Subcutaneous abdominal adipose tissue (tissue), 5 donors: ENCODE results near the gene MRPL46.

Experiments
- H3K27ac ChIP-seq: one replicate; pipeline ENCODE4 v1.7.0; 2013; ENCODE audit warnings: low read depth, mild to moderate bottlenecking, inconsistent platforms, low read length, moderate library complexity
- H3K27me3 ChIP-seq, 5 donors: one replicate each; pipeline ENCODE4 v1.7.0; 2013; ENCODE audit warnings: low read length in 5 of 5, inconsistent platforms in 1 of 5; ENCODE audit not compliant: control insufficient read depth in 5 of 5, insufficient read depth in 4 of 5
- H3K36me3 ChIP-seq, 5 donors: one replicate each; pipeline ENCODE4 v1.7.0; 2013; ENCODE audit warnings: low read length in 5 of 5; ENCODE audit not compliant: control insufficient read depth in 5 of 5, insufficient read depth in 5 of 5
- H3K4me1 ChIP-seq, 5 donors: one replicate each; pipeline ENCODE4 v1.7.0; 2013; ENCODE audit warnings: low read length in 5 of 5, mild to moderate bottlenecking in 3 of 5, moderate library complexity in 1 of 5; ENCODE audit not compliant: control insufficient read depth in 5 of 5, insufficient read depth in 5 of 5
- H3K4me3 ChIP-seq, 5 donors: one replicate each; pipeline ENCODE4 v1.7.0; 2013; ENCODE audit warnings: low read length in 5 of 5, low read depth in 1 of 5
- H3K9ac ChIP-seq, 5 donors: one replicate each; pipeline ENCODE4 v1.7.0; 2013; ENCODE audit warnings: low read length in 5 of 5, mild to moderate bottlenecking in 4 of 5, moderate library complexity in 3 of 5
- H3K9me3 ChIP-seq, 5 donors: one replicate each; pipeline ENCODE4 v1.7.0; 2013; ENCODE audit warnings: low read length in 5 of 5; ENCODE audit not compliant: control insufficient read depth in 5 of 5
- donor health status: healthy.
- donor health status: healthy.
- donor health status: healthy.
- donor health status: healthy.
- donor health status: healthy.

Gene MRPL46

DNA sequence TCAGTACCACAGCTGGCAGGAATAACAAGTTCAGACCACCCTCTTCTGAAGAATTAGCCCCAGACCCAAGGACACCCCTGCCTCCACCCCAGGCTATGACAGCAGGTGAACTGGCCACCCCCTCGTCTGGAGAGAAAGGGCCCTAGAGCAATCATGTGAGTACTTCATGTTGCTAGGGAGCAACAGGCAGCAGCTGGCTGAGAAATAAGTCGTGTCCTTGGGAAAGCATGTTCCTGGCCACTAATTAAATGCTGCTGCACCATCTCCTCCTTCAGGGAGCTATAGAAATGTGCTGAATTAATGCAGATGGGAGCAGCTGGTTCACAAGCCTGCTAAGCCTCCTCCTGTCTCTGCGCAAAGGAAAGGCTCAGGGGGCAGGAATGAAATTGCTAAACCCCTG is 31.8 kb upstream of the MRPL46 start:
- no peak overlapping the region for H3K9ac ChIP-seq
- peaks cover 0 to 42% (median 25%) of the 10 kb centered on the region in 5 donors for H3K36me3 ChIP-seq
- H3K4me3 ChIP-seq = no peak overlapping the region
- no peaks in the 10 kb centered on the region for H3K4me1 ChIP-seq
- no peaks in the 10 kb centered on the region for H3K9me3 ChIP-seq
- no peak overlapping the region for H3K27ac ChIP-seq
- H3K27me3 ChIP-seq = no peaks in the 10 kb centered on the region

GRCh38 chr15:88497109-88497765 is 30.0 kb upstream of the MRPL46 start:
- Histone ChIP-seq H3K9ac (no peak overlapping the region), H3K4me1 (no peaks in the 10 kb centered on the region), H3K36me3 (peaks cover 0 to 36% (median 18%) of the 10 kb centered on the region in 5 donors), H3K9me3 (no peaks in the 10 kb centered on the region), H3K27me3 (no peaks in the 10 kb centered on the region), H3K4me3 (no peak overlapping the region), H3K27ac (no peak overlapping the region)

DNA sequence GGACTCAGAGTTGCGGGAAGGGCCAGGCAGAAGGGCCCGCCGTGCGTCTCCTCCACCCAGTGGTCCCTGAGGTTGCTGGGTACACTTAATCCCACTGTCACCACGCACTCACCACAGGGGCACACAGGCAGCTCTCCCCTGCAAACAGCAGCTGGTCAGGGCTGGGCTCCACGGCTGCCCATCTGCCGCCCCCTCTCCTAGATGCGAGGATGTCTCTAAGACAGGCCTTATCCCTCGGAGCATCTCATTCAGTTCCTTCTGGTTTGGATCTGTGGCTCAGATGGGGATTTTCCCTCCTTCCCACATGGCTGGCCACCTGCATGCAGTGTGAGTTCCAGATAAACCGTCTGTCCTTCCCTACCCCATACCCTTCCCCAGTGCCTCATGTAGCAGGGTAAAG is 26.7 kb upstream of the MRPL46 start:
- Histone ChIP-seq H3K4me1 (no peaks in the 10 kb centered on the region), H3K27ac (no peak overlapping the region), H3K4me3 (no peak overlapping the region), H3K36me3 (peaks cover 0 to 31% (median 16%) of the 10 kb centered on the region in 5 donors), H3K9me3 (no peaks in the 10 kb centered on the region), H3K27me3 (no peaks in the 10 kb centered on the region), H3K9ac (no peak overlapping the region)

DNA sequence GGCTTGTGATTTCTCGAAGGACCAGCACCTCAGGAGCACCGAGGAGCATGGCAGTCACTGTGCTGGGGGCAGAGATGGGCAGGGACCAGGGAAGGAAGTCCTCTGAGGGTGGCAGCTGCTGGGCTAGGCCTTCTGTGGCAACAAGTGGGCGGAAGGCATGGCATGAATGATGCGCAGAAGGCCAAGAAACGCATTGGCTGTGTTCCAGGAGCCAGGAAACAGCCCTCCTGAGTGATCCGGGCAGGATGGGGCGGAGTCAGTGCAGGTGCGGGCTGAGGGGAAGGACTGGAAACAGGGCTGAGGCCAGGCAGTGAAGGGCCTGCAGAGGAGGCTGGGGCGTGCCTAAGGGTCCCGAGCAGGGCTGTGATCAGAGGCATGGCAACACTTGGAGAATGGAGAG is 24.0 kb upstream of the MRPL46 start:
- no peaks in the 10 kb centered on the region for H3K27me3 ChIP-seq

GRCh38 chr15:88490036-88490435 is 22.8 kb upstream of the MRPL46 start:
- H3K9me3 ChIP-seq = no peaks in the 10 kb centered on the region
- H3K4me1 ChIP-seq = no peaks in the 10 kb centered on the region
- no peak overlapping the region for H3K9ac ChIP-seq
- H3K27me3 ChIP-seq = no peaks in the 10 kb centered on the region
- no peak overlapping the region for H3K4me3 ChIP-seq
- H3K27ac ChIP-seq = no peak overlapping the region
- peaks cover 0 to 9% (median 5%) of the 10 kb centered on the region in 5 donors for H3K36me3 ChIP-seq

More for the DNA sequence above, 24.0 kb upstream of the MRPL46 start:
- no peak overlapping the region for H3K27ac ChIP-seq
- H3K4me1 ChIP-seq = no peaks in the 10 kb centered on the region
- H3K9me3 ChIP-seq = no peaks in the 10 kb centered on the region
- no peak overlapping the region for H3K4me3 ChIP-seq
- no peak overlapping the region for H3K9ac ChIP-seq
- peaks cover 0 to 15% (median 7%) of the 10 kb centered on the region in 5 donors for H3K36me3 ChIP-seq

DNA sequence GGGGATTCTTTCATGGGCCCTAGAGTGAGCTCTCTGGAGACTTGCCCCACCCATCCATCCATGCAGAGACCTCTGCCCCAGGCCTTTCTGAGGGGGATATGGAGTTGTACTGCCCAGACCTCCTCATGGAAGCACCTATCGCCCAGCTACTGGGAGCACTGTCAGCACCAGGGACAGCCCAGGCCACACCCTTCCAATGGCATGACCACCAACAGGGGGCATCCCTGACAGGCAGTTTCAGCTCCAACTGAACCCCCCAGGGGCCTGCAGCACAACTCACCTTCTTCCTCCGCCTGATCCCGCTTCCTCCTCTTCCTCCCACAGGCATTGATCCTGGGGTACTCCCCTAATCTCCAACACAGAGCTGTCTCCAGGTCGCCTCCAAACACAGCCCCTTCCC is 22.1 kb upstream of the MRPL46 start:
- no peaks in the 10 kb centered on the region for H3K4me1 ChIP-seq
- no peak overlapping the region for H3K4me3 ChIP-seq
- peaks cover 0 to 7% (median 5%) of the 10 kb centered on the region in 5 donors for H3K36me3 ChIP-seq
- H3K9ac ChIP-seq = no peak overlapping the region
- no peak overlapping the region for H3K27ac ChIP-seq
- no peaks in the 10 kb centered on the region for H3K9me3 ChIP-seq
- H3K27me3 ChIP-seq = no peaks in the 10 kb centered on the region

- Histone ChIP-seq H3K4me1 (no peaks in the 10 kb centered on the region), H3K27ac (no peak overlapping the region), H3K27me3 (no peaks in the 10 kb centered on the region), H3K9ac (no peak overlapping the region), H3K36me3 (peaks cover 0 to 2% (median 0%) of the 10 kb centered on the region in 5 donors), H3K9me3 (no peaks in the 10 kb centered on the region), H3K4me3 (no peak overlapping the region)
These were observed 20.8 kb upstream of the MRPL46 start for GRCh38 chr15:88487796-88488523.

GRCh38 chr15:88487178-88487795 is 20.1 kb upstream of the MRPL46 start:
- no peaks in the 10 kb centered on the region for H3K4me1 ChIP-seq
- H3K9me3 ChIP-seq = no peaks in the 10 kb centered on the region
- H3K27me3 ChIP-seq = no peaks in the 10 kb centered on the region
- H3K9ac ChIP-seq = no peak overlapping the region
- no peak overlapping the region for H3K4me3 ChIP-seq
- peaks cover 0 to 2% (median 0%) of the 10 kb centered on the region in 5 donors for H3K36me3 ChIP-seq
- H3K27ac ChIP-seq = no peak overlapping the region

- Histone ChIP-seq H3K9ac (no peak overlapping the region), H3K27ac (no peak overlapping the region)
These were observed 17.6 kb upstream of the MRPL46 start for GRCh38 chr15:88484682-88485331.

DNA sequence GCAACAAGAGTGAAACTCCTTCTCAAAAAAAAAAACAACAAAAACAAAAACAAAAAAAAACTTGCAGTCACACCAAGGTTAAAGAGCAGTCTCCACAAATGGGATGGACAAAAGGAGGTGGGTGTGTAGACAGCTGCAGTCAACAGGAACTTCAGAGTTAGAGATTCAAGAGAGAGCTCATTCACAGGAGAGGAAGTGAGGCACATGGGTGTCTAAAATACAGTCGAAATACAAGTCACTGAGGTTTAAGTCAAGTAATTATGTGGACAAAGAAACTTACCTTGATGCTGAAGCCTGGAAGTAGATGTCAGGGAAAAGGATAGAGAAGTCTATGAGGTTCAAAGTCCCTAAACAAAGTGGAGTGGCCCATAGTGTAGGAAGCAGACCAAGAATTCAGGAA is 15.1 kb upstream of the MRPL46 start:
- no peaks in the 10 kb centered on the region for H3K9me3 ChIP-seq
- H3K36me3 ChIP-seq = peaks cover 0 to 32% (median 21%) of the 10 kb centered on the region in 5 donors
- H3K27me3 ChIP-seq = no peaks in the 10 kb centered on the region
- no peak overlapping the region for H3K27ac ChIP-seq
- no peak overlapping the region for H3K9ac ChIP-seq
- no peaks in the 10 kb centered on the region for H3K4me1 ChIP-seq
- H3K4me3 ChIP-seq = no peak overlapping the region

More at GRCh38 chr15:88484682-88485331, 17.6 kb upstream of the MRPL46 start:
- Histone ChIP-seq H3K9me3 (no peaks in the 10 kb centered on the region), H3K36me3 (peaks cover 0 to 9% (median 6%) of the 10 kb centered on the region in 5 donors), H3K27me3 (no peaks in the 10 kb centered on the region), H3K4me3 (no peak overlapping the region), H3K4me1 (no peaks in the 10 kb centered on the region)
